ENCODE data around the gene SYDE1.

SYDE1 gene

GRCh38 chr19:15126131-15126910, 19.1 kb downstream of the SYDE1 start:
- H3K36me3 ChIP-seq, result peaks cover 13 to 23% (median 17%) of the 10 kb centered on the region in 11 experiments
- peaks cover 0 to 25% (median 9%) of the 10 kb centered on the region in 11 experiments; a peak in 7 of 22 replicates for H4K20me1 ChIP-seq
- peaks cover 13 to 22% (median 17%) of the 10 kb centered on the region in 10 experiments for H3K4me1 ChIP-seq
- H3K27me3 ChIP-seq, result no peaks in the 10 kb centered on the region
- H3K9me3 ChIP-seq (replicated peaks in 1 of 11), result no peaks in the 10 kb centered on the region
- no peak for TF ChIP-seq Cebpa-rat (IDR thresholded peaks at IDR 0.05)
- H3K9ac ChIP-seq, result peak overlapping the region; percentile 84 to 95 (median 90); a peak in 20 of 22 replicates
- H3K27ac ChIP-seq, result peak overlapping the region in 10 of 11 experiments; percentile 8 to 95 (median 91); a peak in 17 of 22 replicates
- peak overlapping the region; percentile 55 to 96 (median 71); a peak in 20 of 22 replicates for H3K4me2 ChIP-seq
- H3K4me3 ChIP-seq, result peak overlapping the region; percentile 71 to 94 (median 82)

GRCh38 chr19:15128162-15128770, 21.1 kb downstream of the SYDE1 start:
- Histone ChIP-seq H3K27ac (no peak overlapping the region), H3K9ac (no peak overlapping the region), H4K20me1 (peaks cover 0 to 15% (median 7%) of the 10 kb centered on the region in 11 experiments; a peak in 7 of 22 replicates), H3K4me3 (no peak overlapping the region), H3K36me3 (peaks cover 0 to 5% (median 0%) of the 10 kb centered on the region in 11 experiments; a peak in 3 of 22 replicates), H3K4me1 (peaks cover 13 to 22% (median 16%) of the 10 kb centered on the region in 10 experiments), H3K9me3 (replicated peaks in 1 of 11) (no peaks in the 10 kb centered on the region), H3K27me3 (no peaks in the 10 kb centered on the region), H3K4me2 (no peak overlapping the region)
- no peak for TF ChIP-seq Cebpa-rat (IDR thresholded peaks at IDR 0.05)

GRCh38 chr19:15129856-15130585, 22.8 kb downstream of the SYDE1 start:
- Histone ChIP-seq H4K20me1 (no peaks in the 10 kb centered on the region), H3K36me3 (no peaks in the 10 kb centered on the region), H3K9me3 (replicated peaks in 1 of 11) (no peaks in the 10 kb centered on the region), H3K4me1 (peaks cover 0 to 7% (median 2%) of the 10 kb centered on the region in 10 experiments; a peak in 8 of 20 replicates), H3K27me3 (no peaks in the 10 kb centered on the region), H3K4me3 (no peak overlapping the region), H3K27ac (no peak overlapping the region), H3K4me2 (no peak overlapping the region), H3K9ac (no peak overlapping the region)
- TF ChIP-seq Cebpa-rat (IDR thresholded peaks at IDR 0.05), result no peak

GRCh38 chr19:15136234-15136954, 29.2 kb downstream of the SYDE1 start:
- no peaks in the 10 kb centered on the region for H4K20me1 ChIP-seq
- no peaks in the 10 kb centered on the region for H3K4me1 ChIP-seq
- TF ChIP-seq Cebpa-rat (IDR thresholded peaks at IDR 0.05), result no peak
- H3K4me3 ChIP-seq, result no peak overlapping the region
- no peaks in the 10 kb centered on the region for H3K36me3 ChIP-seq
- H3K9me3 ChIP-seq (replicated peaks in 1 of 11), result peaks cover 27 to 37% (median 32%) of the 10 kb centered on the region in 11 experiments
- H3K9ac ChIP-seq, result no peak overlapping the region
- H3K27ac ChIP-seq, result no peak overlapping the region
- H3K27me3 ChIP-seq, result no peaks in the 10 kb centered on the region
- no peak overlapping the region for H3K4me2 ChIP-seq

GRCh38 chr19:15137777-15138176, 30.6 kb downstream of the SYDE1 start:
- H3K27ac ChIP-seq, result no peak overlapping the region
- H3K9ac ChIP-seq, result no peak overlapping the region
- TF ChIP-seq Cebpa-rat (IDR thresholded peaks at IDR 0.05), result no peak
- H3K36me3 ChIP-seq, result no peaks in the 10 kb centered on the region
- peaks cover 27 to 37% (median 32%) of the 10 kb centered on the region in 11 experiments for H3K9me3 ChIP-seq (replicated peaks in 1 of 11)
- H3K27me3 ChIP-seq, result no peaks in the 10 kb centered on the region
- no peaks in the 10 kb centered on the region for H4K20me1 ChIP-seq
- no peak overlapping the region for H3K4me2 ChIP-seq
- no peaks in the 10 kb centered on the region for H3K4me1 ChIP-seq
- H3K4me3 ChIP-seq, result no peak overlapping the region

GRCh38 chr19:15138427-15138826, 31.2 kb downstream of the SYDE1 start:
- Histone ChIP-seq H3K4me3 (no peak overlapping the region), H3K4me2 (no peak overlapping the region), H3K36me3 (no peaks in the 10 kb centered on the region), H4K20me1 (no peaks in the 10 kb centered on the region), H3K4me1 (no peaks in the 10 kb centered on the region), H3K27ac (no peak overlapping the region), H3K9ac (no peak overlapping the region), H3K9me3 (replicated peaks in 1 of 11) (peaks cover 27 to 37% (median 32%) of the 10 kb centered on the region in 11 experiments), H3K27me3 (no peaks in the 10 kb centered on the region; a peak in 1 of 22 replicates)
- no peak for TF ChIP-seq Cebpa-rat (IDR thresholded peaks at IDR 0.05)

- Histone ChIP-seq H3K4me1 (no peaks in the 10 kb centered on the region), H3K27me3 (no peaks in the 10 kb centered on the region; a peak in 1 of 22 replicates), H3K9me3 (replicated peaks in 1 of 11) (peaks cover 27 to 41% (median 34%) of the 10 kb centered on the region in 11 experiments), H3K27ac (no peak overlapping the region), H3K9ac (no peak overlapping the region), H3K4me3 (no peak overlapping the region), H4K20me1 (no peaks in the 10 kb centered on the region), H3K4me2 (no peak overlapping the region), H3K36me3 (no peaks in the 10 kb centered on the region)
- TF ChIP-seq Cebpa-rat (IDR thresholded peaks at IDR 0.05), result no peak
Measured at GRCh38 chr19:15141143-15141542, 33.9 kb downstream of the SYDE1 start.

- no peaks in the 10 kb centered on the region for H4K20me1 ChIP-seq
- no peaks in the 10 kb centered on the region for H3K4me1 ChIP-seq
- no peak overlapping the region for H3K4me3 ChIP-seq
- no peaks in the 10 kb centered on the region; a peak in 1 of 22 replicates for H3K27me3 ChIP-seq
- no peaks in the 10 kb centered on the region for H3K36me3 ChIP-seq
- no peak for TF ChIP-seq Cebpa-rat (IDR thresholded peaks at IDR 0.05)
- H3K9ac ChIP-seq, result no peak overlapping the region
- H3K4me2 ChIP-seq, result no peak overlapping the region
- H3K9me3 ChIP-seq (replicated peaks in 1 of 11), result peaks cover 27 to 41% (median 32%) of the 10 kb centered on the region in 11 experiments
- no peak overlapping the region for H3K27ac ChIP-seq
Measured at GRCh38 chr19:15142313-15142712, 35.1 kb downstream of the SYDE1 start.
